Cerebellar nuclear complex (tissue), 1 donor: Measurements from ENCODE around the gene PPP1R1A.

Experiments
- DNase-seq, 2 experiments: peaks; one replicate each; lab custom pipeline; 2025; lab: John Stamatoyannopoulos, UW

The PPP1R1A gene, protein sequence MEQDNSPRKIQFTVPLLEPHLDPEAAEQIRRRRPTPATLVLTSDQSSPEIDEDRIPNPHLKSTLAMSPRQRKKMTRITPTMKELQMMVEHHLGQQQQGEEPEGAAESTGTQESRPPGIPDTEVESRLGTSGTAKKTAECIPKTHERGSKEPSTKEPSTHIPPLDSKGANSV

DNA sequence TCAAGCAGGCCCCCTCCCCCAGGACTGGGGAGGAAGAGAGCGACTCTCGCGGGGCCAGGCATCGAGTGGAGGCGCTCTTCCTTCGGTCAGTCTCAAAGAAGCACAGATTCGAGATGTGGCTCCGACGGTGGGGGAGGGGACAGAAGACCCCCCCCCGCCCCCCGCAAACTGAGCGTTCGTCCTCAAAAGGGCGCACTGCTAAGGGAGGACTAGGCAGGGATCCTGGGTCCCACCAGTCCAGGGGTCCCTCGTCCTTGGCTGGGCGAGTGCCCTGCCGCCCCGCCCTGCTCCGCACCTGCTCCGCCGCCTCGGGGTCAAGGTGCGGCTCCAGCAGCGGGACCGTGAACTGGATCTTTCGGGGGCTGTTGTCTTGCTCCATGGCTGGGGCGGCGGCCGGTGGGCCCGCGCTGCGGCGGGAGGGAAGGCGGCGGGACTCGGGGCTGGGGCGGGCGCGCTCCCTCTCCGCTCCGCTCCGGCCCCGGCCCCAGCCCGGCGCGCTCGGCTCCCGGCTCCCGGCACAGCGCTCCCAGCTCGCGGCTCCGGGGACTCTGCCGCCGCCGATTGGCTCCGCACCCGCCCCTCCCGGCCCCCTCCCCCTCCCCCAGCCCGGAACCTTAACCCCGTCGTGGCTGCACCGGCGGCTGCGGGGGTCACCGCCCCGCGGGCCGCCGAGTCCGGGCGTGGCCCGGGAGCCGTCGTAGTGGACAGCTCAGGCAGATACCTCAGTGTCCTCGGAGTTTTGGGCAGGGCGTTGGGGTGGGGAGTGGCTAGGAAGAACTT, at the start of gene PPP1R1A:
TSS of gene PPP1R1A (minus strand) at position 550 of the 780 bp plus-strand sequence. CDS start at position 379, 171 bp downstream.
- no peak for DNase-seq

DNA sequence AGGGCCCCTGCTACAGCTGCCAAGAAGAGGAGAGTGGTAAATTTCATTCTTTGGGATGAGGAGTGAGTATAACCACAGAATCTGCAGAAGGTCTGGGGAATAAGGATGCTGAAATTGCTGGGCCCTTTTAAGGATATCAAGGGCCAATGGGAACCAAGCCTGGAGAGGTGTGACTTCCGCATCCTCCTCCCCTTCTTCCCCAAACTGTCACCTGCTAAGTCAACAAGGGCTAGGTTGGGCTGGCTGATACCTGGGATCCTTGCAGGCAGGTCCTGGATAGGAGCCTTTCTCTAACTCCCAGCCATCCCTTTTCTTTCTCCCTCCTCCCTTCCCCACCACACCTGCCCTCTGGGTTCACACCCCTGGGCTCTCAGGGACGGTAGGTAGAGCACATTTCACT, 46.3 kb upstream of the PPP1R1A start, which contains the start of gene LACRT:
TSS of gene LACRT (minus strand) at position 101 of the 400 bp plus-strand sequence. CDS start at position 47, 54 bp downstream.
- DNase-seq = no peak

GRCh38 chr12:54631988-54632728, 43.7 kb upstream of the PPP1R1A start:
- DNase-seq = no peak

GRCh38 chr12:54631551-54631950, 43.1 kb upstream of the PPP1R1A start:
- DNase-seq = no peak

GRCh38 chr12:54629925-54630324, 41.5 kb upstream of the PPP1R1A start:
- no peak for DNase-seq

GRCh38 chr12:54628186-54628846, 39.9 kb upstream of the PPP1R1A start:
- DNase-seq = no peak

GRCh38 chr12:54627304-54627703, 38.8 kb upstream of the PPP1R1A start:
- DNase-seq = no peak

DNA sequence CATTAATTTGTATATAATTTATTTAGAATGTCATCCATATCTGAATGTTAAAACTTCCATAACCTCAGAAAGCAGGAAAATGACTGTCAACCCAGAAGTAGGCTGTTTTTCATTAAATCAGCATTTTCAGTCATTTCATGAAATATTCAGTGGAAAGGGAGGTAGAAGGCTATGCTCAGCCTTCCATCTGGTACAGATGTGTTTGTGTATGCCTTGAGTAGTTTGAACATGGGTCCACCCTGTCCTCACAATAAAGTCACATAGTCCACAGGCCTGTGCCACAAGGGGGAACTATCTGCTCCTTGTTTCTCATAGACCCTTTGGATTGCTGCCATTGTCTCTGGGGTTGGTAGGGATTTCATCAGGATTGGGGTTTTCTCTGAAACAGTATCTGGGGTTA, 37.1 kb upstream of the PPP1R1A start:
- no peak for DNase-seq

DNA sequence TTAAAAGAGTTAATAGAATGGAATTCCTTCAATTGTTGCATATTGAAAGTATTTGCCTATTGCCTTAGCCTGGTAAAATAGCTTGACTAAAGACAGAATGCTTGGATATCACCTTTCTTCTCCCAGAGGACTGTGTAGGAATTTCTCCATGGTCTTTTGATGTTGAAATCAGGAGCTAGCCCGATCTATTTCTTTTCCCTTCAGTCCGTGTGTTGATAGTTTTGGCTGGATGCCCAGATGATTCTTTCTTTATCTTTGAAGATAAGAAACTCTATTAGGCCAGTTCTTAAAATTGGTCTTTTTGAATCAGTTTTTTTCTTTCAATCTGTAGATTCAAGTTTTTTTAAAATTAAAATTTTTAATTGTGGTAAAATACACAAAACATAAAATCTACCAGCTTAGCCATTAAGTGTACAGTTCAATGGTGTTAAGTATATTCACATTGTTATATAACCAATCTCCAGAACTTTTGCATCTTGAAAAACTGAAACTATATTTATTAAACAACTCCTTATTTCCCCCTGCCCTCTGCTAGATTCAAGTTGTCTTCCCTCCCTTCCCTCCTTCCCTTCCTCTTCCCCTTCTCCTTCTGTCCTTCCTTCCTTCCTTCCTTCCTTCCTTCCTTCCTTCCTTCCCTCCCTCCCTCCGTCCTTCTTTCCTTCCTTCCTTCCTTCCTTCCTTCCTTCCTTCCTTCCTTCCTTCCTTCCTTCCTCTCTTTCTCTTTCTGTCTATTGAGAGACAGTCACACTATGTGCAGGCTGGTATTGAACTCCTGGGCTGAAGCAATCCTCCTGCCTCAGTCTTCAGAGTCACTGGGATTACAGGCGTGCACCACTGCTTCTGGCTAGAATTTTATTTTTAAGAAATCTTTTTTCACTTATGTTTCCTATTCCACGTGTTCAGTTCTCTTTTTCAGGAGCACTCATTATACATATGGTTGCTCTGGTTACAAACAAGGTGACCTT, 36.1 kb upstream of the PPP1R1A start:
- no peak for DNase-seq

DNA sequence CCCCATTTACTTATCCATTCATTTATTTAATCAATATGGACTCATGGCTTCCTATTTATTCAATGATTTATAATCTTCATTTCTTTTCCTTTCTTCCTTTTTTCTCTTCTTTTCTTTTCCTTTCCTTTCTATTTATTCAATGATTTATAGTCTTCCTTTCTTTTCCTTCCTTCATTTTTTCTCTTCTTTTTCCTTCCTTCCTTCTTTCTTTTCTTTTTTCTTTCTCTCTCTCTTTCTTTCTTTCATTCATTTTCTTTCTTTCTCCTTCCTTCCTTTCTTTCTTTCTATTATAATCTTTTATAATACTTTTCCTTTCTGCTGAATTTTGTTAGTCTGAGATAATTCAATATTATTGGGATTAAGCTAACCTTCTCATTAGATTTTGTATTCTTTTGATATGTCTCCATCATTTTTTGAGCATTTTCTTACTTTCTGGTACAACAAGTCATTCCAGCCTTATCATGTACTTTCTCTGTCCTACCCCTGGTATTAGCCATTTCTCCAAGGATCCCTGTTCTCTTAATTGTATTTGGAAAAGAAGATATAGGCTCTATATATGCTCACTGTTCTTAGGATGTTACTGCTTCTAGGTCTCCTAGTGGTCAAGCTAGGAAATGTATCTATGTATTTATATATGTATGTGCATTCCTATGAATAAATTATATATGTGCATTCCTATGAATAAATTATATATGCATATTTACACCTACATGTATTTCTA, 34.2 kb upstream of the PPP1R1A start:
- DNase-seq = no peak

DNA sequence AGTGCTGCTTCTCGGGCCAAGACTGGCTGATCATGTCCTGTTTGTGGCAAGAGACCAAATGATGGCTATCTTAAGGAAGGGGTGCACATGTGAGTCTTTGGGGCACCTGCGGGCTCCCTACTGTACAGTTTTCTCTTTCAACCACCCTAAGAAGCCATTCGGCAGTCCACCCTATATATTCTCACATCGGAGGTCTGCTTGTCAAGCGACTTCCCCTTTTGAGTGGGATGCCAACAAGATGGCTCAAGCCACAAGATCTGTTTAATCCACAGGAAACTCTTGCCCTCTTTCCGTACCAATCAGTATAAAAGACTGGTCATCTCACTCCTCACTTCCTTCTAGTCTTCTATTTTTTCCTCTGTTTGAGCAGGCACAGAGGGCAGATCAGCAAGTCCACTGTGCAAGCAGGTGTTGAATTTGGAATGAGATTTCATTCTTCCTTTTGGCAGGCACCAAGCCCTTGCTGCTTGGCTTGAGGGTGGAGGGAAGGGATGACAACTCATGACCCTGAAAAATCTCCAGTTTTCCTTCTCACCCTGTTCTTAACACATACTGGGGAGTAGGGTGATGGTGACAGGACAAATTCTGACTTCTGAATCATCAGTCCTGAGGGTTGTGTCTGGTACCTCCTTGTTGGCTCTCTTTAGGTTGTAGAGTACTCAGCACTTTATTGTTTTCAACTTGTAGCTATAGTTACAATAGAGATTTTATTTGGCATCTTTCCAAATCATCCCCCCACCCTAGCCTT, 28.6 kb upstream of the PPP1R1A start:
- DNase-seq = no peak

GRCh38 chr12:54612225-54612750, 23.8 kb upstream of the PPP1R1A start:
- no peak for DNase-seq

GRCh38 chr12:54611715-54612149, 23.3 kb upstream of the PPP1R1A start:
- DNase-seq = no peak

- no peak for DNase-seq
Measured at GRCh38 chr12:54608769-54609168, 20.3 kb upstream of the PPP1R1A start.

GRCh38 chr12:54608156-54608555, 19.7 kb upstream of the PPP1R1A start:
- DNase-seq = no peak

DNA sequence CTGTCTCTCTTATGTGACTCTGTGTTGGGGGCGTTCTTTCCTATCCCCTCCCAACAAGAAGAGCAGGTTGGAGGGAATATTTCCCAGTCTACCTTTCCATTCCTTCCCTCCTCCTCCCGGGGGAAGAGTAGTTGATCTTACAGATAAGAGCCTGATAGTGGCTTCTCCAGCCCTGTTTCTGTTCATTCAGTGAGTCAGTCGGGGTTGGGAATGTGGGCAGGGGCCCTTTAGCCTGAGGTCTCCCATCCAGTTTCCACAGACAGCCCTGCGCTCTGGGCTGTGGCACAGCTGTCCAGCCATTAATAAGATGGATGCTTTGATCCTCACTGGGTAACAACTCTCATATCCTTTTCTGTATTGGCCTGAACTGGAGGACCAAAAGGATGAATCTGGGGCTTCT, 18.1 kb upstream of the PPP1R1A start:
- DNase-seq = no peak

DNA sequence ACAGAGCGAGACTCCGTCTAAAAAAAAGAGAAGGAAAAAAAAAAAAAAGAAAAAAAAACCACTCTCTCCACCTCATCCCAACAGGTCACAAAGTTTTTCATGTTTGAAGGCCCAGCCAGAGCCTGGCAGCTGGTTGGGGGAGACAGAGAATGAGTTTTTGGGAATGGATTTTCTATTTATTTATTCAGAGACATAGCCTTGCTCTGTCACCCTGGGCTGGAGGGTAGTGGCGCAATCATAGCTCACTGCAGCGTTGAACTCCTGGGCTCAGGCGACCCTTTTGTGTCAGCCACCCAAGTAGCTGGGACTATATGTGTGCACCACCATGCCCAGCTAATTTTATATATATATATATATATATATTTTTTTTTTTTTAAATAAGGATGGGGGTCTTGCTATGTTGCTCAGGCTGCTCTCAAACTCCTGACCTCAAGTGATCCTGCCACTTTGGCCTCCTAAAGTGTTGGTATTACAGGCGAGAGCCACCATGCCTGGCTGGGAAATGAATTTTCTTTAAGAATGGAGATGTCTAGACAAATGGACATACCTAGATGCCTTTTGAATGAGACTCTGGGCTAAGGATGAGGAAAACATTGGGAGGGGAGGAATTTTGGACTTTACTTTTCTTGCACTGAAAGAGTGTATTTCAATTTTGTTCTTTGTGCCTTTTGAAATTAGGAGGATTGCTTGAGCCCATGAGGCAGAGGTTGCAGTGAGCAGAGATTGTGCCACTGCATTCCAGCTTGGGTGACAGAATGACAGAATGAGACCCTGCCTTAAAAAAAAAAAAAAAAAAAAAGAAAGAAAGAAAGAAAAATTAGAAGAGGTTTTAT, 16.9 kb upstream of the PPP1R1A start:
- DNase-seq = no peak

- no peak for DNase-seq
Measured at GRCh38 chr12:54604436-54604835, 16.0 kb upstream of the PPP1R1A start.
